Ecto neural progenitor cell (in vitro differentiated cells): ENCODE data around the gene TLE2.
A peak's percentile ranks its signal among the peaks of the same experiment; 100 is the strongest.

ENCODE experiments used
- DNase-seq: peaks from one replicate; pipeline ENCODE4 v3.0.0-alpha.2; 2018; ENCODE audit warnings: low spot score

TLE2 gene

GRCh38 chr19:3036119-3036976, 7.3 kb upstream of the TLE2 start:
- peak; percentile 98 for DNase-seq

DNA sequence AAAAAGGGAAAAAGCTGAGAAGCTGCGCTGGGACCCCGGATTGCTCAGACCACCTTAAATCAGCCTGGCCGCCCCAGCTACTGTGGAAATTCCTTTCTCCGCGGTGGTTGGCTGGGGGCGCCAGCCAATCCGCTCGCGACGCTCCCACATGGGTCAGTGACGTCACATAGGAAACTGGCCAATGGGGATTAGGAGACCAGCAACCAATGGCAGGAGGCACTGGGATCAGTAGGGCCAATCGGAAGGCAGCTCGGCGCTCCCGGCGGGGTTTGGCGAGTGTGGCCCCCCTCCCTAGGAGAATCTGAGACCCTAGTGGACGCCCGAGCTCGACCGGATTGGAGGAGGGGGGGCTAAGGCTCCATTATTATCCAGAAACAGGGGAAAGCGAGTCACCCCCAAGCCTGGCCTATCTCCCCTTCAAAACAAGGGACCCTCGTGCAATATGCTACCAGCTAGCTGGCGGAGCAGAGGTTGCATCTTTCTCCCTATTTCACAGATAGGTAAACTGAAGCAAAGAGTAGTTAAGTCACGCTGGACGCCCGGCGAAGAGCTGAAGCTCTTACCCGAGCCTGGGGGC, 6.5 kb upstream of the TLE2 start:
- peak; percentile 99 for DNase-seq

GRCh38 chr19:3034656-3035541, 5.8 kb upstream of the TLE2 start:
- no peak for DNase-seq

- no peak for DNase-seq
Observed at GRCh38 chr19:3034406-3034655, 5.3 kb upstream of the TLE2 start.

DNA sequence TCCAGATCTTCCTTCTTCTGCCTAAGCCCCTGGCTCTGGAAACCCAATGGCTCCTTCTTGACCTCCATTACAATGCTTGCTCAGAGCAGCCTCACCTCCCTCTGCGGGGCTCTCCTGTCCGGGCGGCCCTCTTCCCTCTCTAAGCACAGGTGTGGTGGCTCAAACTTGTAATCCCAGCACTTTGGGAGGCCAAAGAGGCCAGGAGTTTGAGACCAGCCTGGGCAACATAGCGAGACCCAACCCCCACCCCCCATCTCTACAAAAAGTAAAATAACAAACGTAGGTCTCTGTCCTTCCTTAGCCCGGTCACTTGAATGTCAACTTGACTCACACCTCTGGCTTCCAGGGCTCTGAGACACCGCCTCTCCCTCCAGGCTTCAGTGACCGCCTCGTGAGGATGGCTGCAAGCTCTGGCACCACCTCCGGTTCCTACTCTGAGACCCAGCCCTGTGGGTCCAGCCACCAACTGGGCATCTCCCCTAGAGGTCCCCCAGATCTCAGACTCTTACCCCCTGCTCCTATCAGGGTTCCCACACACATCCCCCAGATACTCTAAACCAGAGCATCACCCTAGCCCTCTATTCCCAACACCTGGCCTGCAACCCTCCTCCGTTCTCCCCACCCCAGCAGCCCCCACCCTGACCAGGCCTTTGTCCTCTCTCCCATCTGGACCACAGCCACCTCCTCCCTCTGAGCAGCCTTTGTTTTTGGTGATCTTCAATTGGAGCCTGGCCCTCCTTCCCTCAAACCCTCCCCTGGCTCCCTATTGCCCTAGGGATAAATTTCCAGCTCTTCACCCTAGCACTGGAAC, 4.7 kb upstream of the TLE2 start:
- DNase-seq = no peak

- no peak for DNase-seq
Observed at GRCh38 chr19:3031607-3031867, 2.5 kb upstream of the TLE2 start.

DNA sequence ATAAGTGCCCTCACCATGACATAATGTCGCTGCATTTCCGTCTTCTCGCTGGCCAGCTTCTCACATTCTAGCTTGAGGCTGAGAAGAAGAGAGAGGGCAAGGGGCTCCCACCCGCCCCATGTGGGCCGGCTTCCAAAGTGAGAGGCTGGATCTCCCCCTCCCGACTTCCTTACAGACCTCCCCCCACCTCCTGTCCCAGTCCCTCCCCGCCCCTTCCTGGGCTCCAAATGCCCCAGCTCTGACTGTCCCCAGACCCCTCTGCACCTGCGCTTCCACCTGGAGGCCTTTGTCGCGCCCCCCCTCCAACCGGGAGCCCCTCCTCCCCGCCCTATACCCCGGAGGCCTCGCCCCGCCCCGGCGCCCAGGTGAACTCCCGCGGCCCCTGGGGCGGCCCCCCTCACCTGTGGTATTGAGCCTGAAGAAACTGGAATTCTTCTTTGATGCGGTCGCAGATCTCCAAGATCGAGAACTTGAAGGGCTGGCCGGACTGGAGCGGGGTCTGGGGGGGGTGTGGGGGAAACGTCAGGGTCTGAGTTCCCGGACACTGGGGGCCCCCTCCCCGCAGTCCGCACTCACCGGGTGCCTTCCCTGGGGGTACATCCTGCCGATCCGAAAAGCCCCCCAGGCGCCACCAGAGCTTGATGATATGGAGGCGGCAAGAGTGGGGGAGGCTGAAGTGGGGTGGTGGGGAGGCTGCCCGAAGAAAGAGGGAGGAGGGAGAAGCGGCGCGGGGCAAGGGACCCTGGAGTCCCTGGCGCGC, 595 bp downstream of the TLE2 start:
- no peak for DNase-seq

GRCh38 chr19:3027981-3028304, 1.1 kb downstream of the TLE2 start:
- DNase-seq = no peak

- DNase-seq = no peak
Observed at GRCh38 chr19:3027292-3027691, 1.8 kb downstream of the TLE2 start.

DNA sequence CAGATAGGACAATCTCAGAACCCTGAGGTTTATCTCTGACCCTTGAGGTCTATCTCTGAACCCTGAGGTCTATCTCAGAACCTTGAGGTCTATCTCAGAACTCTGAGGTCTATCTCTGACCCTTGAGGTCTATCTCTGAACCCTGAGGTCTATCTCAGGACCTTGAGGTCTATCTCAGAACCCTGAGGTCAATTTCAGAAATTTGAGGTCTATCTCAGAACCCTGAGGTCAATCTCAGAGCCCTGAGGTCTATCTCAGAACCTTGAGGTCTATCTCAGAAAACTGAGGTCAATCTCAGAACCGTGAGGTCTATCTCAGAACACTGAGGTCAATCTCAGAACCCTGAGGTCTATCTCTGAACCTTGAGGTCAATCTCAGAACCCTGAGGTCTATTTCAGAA, 2.3 kb downstream of the TLE2 start:
- no peak for DNase-seq

GRCh38 chr19:3025549-3025886, 3.6 kb downstream of the TLE2 start:
- DNase-seq = no peak

DNA sequence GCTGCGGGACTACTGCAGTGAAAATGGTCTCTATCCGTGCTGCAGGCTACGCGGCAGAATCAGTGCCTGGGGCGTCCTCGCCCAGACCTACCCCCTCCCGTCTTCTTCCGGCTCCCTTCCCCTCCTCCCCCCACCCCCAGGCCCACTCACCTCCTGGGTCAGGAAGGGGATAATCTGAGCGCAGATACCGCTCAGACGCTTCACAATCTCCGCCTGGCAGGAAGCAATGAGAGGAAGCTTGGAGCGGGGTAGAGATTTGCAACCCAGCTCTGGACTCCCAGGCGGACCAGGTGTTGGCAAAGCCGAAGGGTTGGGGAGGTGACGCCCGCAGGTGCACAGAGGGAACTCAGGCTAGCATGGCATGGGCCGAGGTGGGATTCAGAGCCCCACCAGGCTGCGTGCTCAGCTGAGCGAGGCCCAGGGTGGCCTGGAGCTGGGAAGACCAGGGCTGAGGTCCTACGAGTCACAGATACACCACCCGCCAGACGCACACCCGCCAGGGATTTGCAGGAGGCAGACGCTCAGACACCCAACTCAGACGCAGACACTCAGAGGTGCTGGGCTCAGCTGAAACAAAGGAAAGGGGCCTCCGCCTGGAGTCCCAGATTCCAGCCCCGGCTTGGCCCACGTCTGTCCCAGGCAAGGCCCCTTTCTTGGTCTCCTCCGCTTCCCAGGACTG, 4.1 kb downstream of the TLE2 start:
- DNase-seq = no peak

- no peak for DNase-seq
Observed at GRCh38 chr19:3024509-3024869, 4.6 kb downstream of the TLE2 start.

GRCh38 chr19:3020321-3020960, 8.6 kb downstream of the TLE2 start:
- no peak for DNase-seq

DNA sequence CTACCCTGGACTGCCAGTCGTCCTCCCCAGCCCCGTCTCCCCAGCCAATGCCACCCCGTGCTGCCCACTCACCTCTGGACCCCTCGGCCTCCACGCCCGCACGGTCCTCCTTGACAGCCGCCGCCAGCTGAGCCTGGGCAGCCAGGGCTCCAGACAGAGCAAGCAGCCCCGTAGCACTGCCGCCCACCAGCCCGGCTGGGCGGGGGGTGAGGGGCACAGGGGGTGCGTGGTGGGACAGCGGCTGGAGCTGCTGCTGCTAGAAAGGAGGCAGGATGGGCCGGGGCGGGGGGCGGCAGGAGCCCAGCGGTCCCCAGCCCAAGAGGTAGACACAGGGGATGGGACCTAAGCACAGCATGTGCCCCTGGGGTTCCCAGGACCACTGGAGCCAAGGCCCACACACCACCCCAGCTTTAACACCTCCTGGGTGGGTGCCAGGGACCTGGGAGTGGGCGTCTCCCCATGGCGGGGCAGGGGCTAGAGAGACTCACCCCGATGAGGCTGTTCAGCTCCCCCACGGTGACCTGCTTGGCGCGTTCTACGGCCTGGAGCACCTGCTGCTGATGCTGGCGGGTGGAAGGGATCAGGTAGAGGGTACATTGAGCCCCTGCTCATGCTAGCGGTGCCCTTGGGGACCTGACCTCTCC, 9.7 kb downstream of the TLE2 start:
- no peak for DNase-seq

DNA sequence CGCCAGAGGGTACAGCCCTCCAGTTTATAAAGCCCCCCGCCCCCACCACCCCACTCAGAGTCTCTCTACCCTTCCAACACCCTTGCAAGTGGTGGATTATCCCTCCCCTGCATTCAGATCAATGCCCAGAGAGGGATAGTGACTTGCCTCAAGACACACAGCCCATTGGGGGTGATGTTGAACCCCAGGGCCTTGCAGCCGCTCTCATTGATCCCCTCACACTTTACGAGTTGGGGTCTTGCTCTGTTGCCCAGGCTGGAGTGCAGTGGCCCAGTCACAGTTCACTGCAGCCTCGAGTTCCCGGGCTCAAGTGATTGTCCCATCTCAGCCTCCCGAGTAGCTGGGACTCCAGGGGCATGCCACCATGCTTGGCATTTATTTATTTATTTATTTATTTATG, 11.2 kb downstream of the TLE2 start:
- no peak for DNase-seq

- DNase-seq = no peak
Observed at GRCh38 chr19:3015126-3016057, 13.7 kb downstream of the TLE2 start.

- no peak for DNase-seq
Observed at GRCh38 chr19:3014135-3014534, 14.9 kb downstream of the TLE2 start.

GRCh38 chr19:3013263-3013725, 15.8 kb downstream of the TLE2 start:
- DNase-seq = no peak
